HFFc6 (cell line): ENCODE results near the gene RADIL. TPM values are rescaled to one million over a fixed set of nuclear protein-coding genes. Genes with fewer than 3 reads are reported as not detected.
"Not testable (repeated sequence)": the region's sequence is repeated elsewhere in the genome, so short reads cannot be mapped to it uniquely, and the experiment has no call there.

Experiments used
- DNase-seq: peaks from one replicate; pipeline ENCODE4 v3.0.0-alpha.2; 2018
- H3K27ac Mint-ChIP-seq: 2 replicates; pipeline ENCODE4 v1.8.0; 2020; ENCODE audit warnings: mild to moderate bottlenecking, mixed read lengths
- H3K27me3 Mint-ChIP-seq: 2 replicates; pipeline ENCODE4 v1.8.0; 2021; ENCODE audit warnings: mild to moderate bottlenecking, moderate library complexity, mixed read lengths; ENCODE audit not compliant: insufficient read depth
- H3K36me3 Mint-ChIP-seq: 2 replicates; pipeline ENCODE4 v1.8.0; 2021; ENCODE audit warnings: low read depth, mixed read lengths
- H3K4me1 Mint-ChIP-seq: 2 replicates; pipeline ENCODE4 v1.8.0; 2020; ENCODE audit warnings: low read depth, mixed read lengths
- H3K4me3 Mint-ChIP-seq: 2 replicates; pipeline ENCODE4 v1.8.0; 2020; ENCODE audit warnings: mild to moderate bottlenecking, moderate library complexity, mixed read lengths
- H3K9me3 Mint-ChIP-seq: 2 replicates; pipeline ENCODE4 v1.8.0; 2020; ENCODE audit warnings: mild to moderate bottlenecking, mixed read lengths
- CTCF ChIP-seq: fragments of 200-600 bp; sonication (generic); IDR thresholded peaks from 2 replicates; pipeline ENCODE4 v1.5.0; 2021; ENCODE audit warnings: antibody characterized with exemption, mild to moderate bottlenecking
- total RNA-seq, 6 experiments: library from RNA; stranded (reverse); fragmentation: NEBNext Ultra II Directional; extraction: Animal tissue kit (Norgen Biotek cat#: 25700); gene quantifications; 2 replicates in 1 of 6; 3 replicates in 5 of 6; pipeline ENCODE4 v1.2.3, GENCODE V29; 2021

Gene RADIL
- total RNA-seq, 6 experiments from 2014 or later: 0.09 to 0.43 (median 0.24) TPM

GRCh38 chr7:4797858-4798705, 85.4 kb downstream of the RADIL start:
- peak; percentile 87 for TF ChIP-seq CTCF
- Mint-ChIP-seq H3K36me3 (peaks cover 11% of the 10 kb centered on the region), H3K27ac (no peak overlapping the region), H3K4me1 (no peaks in the 10 kb centered on the region), H3K27me3 (peaks cover 8% of the 10 kb centered on the region), H3K9me3 (no peaks in the 10 kb centered on the region), H3K4me3 (no peak overlapping the region)
- no peak for DNase-seq

- peaks cover 8% of the 10 kb centered on the region for H3K27me3 Mint-ChIP-seq
- no peak overlapping the region for H3K27ac Mint-ChIP-seq
- no peak overlapping the region for H3K4me3 Mint-ChIP-seq
- no peak for DNase-seq
- no peaks in the 10 kb centered on the region for H3K9me3 Mint-ChIP-seq
- no peaks in the 10 kb centered on the region for H3K4me1 Mint-ChIP-seq
- TF ChIP-seq CTCF: no peak
- H3K36me3 Mint-ChIP-seq: peaks cover 14% of the 10 kb centered on the region
Measured at GRCh38 chr7:4796453-4796852, 87.1 kb downstream of the RADIL start.

GRCh38 chr7:4794591-4795350, 88.7 kb downstream of the RADIL start:
- H3K27me3 Mint-ChIP-seq: peaks cover 6% of the 10 kb centered on the region
- H3K27ac Mint-ChIP-seq: no peak overlapping the region
- TF ChIP-seq CTCF: no peak
- H3K4me3 Mint-ChIP-seq: no peak overlapping the region
- H3K4me1 Mint-ChIP-seq: no peaks in the 10 kb centered on the region
- no peaks in the 10 kb centered on the region for H3K9me3 Mint-ChIP-seq
- DNase-seq: no peak
- peaks cover 16% of the 10 kb centered on the region for H3K36me3 Mint-ChIP-seq

- not testable (repeated sequence) for H3K4me1 Mint-ChIP-seq, H3K4me3 Mint-ChIP-seq, DNase-seq, H3K9me3 Mint-ChIP-seq, H3K27me3 Mint-ChIP-seq, H3K27ac Mint-ChIP-seq
- peaks cover 16% of the 10 kb centered on the region for H3K36me3 Mint-ChIP-seq
Measured at GRCh38 chr7:4794171-4794570, 89.3 kb downstream of the RADIL start.

GRCh38 chr7:4793385-4793993, 90.0 kb downstream of the RADIL start:
- not testable (repeated sequence) for H3K27me3 Mint-ChIP-seq, H3K4me1 Mint-ChIP-seq, H3K4me3 Mint-ChIP-seq, H3K27ac Mint-ChIP-seq, H3K9me3 Mint-ChIP-seq, DNase-seq
- peaks cover 16% of the 10 kb centered on the region for H3K36me3 Mint-ChIP-seq

GRCh38 chr7:4792537-4793126, 90.9 kb downstream of the RADIL start:
- Mint-ChIP-seq H3K9me3 (no peaks in the 10 kb centered on the region), H3K27me3 (peaks cover 6% of the 10 kb centered on the region), H3K4me3 (no peak overlapping the region), H3K27ac (no peak overlapping the region), H3K4me1 (no peaks in the 10 kb centered on the region), H3K36me3 (peaks cover 16% of the 10 kb centered on the region)
- no peak for DNase-seq
- no peak for TF ChIP-seq CTCF
